ENCODE measurements around the gene MARCHF10. TPM values are rescaled to one million over a fixed set of nuclear protein-coding genes. Genes with fewer than 3 reads are reported as not detected.

MARCHF10 gene
- total and polyA plus RNA-seq, 9 of the 15 experiments (the other 6 are each of a cell fraction or from before 2014, with no cell fraction given), result not detected

GRCh38 chr17:62854098-62854680 is 46.1 kb upstream of the MARCHF10 start:
- DNase-seq (ENCODE audit: extremely low read depth in 1 of 4, low spot score in 3 of 4) (no peak), ATAC-seq (no peak), FAIRE-seq (no peak)
- Histone ChIP-seq H3K9ac (ENCODE audit: insufficient read depth in 1 of 2, low read depth in 2 of 2, low read length in 2 of 2) (no peak overlapping the region), H3K79me2 (ENCODE audit: control insufficient read depth, insufficient read depth, low read length) (no peaks in the 10 kb centered on the region), H3K4me2 (ENCODE audit: insufficient read depth, low read length) (no peak overlapping the region), H3K9me1 (ENCODE audit: control insufficient read depth, insufficient read depth, low read length) (no peaks in the 10 kb centered on the region), H4K20me1 (replicated peaks; ENCODE audit: control insufficient read depth, insufficient read depth, low read length) (no peaks in the 10 kb centered on the region), H3K27ac (ENCODE audit: extremely low read depth, low read depth, low read length) (no peak overlapping the region), H3K36me3 (ENCODE audit: control insufficient read depth, insufficient read depth, low read length) (no peaks in the 10 kb centered on the region), H3K4me1 (replicated peaks in 1 of 2; ENCODE audit: control insufficient read depth in 2 of 2, insufficient read depth in 2 of 2, low read length in 2 of 2) (no peaks in the 10 kb centered on the region), H3K27me3 (ENCODE audit: control insufficient read depth in 2 of 2, insufficient read depth in 2 of 2, low read length in 2 of 2) (peaks cover 6 to 25% of the 10 kb centered on the region in 2 experiments; a peak in 3 of 5 replicates), H3K9me3 (replicated peaks; ENCODE audit: control insufficient read depth, insufficient read depth, low read depth, low read length) (no peaks in the 10 kb centered on the region), H3K4me3 (no peak overlapping the region), H2AFZ (ENCODE audit: low read depth, low read length) (no peak overlapping the region)
- TF ChIP-seq ZNF318 (IDR thresholded peaks at IDR 0.05; ENCODE audit: borderline replicate concordance in 1 of 2, low read depth in 1 of 2) (no peak), FOS (IDR thresholded peaks at IDR 0.05; ENCODE audit: extremely low read depth, insufficient read length) (no peak), IRF1 (CRISPR knock-in tag; IDR thresholded peaks at IDR 0.05; ENCODE audit: borderline replicate concordance) (no peak), ARID3A (IDR thresholded peaks at IDR 0.05; ENCODE audit: borderline replicate concordance, low read depth, low read length) (no peak), HDAC1 (IDR thresholded peaks at IDR 0.05) (no peak), KLF6 (CRISPR knock-in tag; IDR thresholded peaks at IDR 0.05; ENCODE audit: borderline replicate concordance) (no peak), EP400 (IDR thresholded peaks at IDR 0.05) (no peak), ZNF143 (CRISPR knock-in tag; IDR thresholded peaks at IDR 0.05) (no peak), ELF2 (CRISPR knock-in tag; IDR thresholded peaks at IDR 0.05) (no peak), RBM25 (IDR thresholded peaks at IDR 0.05; ENCODE audit: low read depth, low read length, severe bottlenecking) (no peak)
- intact Hi-C loops (cut with micrococcal nuclease), result no loop called here
- under 1% methylated on average over 6 of the region's 6 CpGs for WGBS (ENCODE audit: insufficient coverage, low coverage, missing lambda C conversion rate)
- no TSS peak for BruUV-seq (replicated peaks)
- in situ Hi-C loops (cut with MboI), result no loop called here
- ChIA-PET POLR2A (no interaction called here), CTCF (ENCODE audit: low intra/inter-chr PET ratio) (no interaction called here)

Measured in K562 (cell line).